GM23338 (cell line): Measurements from ENCODE around the gene DIP2C. TPM values are rescaled to one million over a fixed set of nuclear protein-coding genes. Genes with fewer than 3 reads are reported as not detected.

Experiments
- CREB1 ChIP-seq: fragments of 250-450 bp; sonication (Bioruptor Pico); IDR thresholded peaks from 2 replicates; pipeline ENCODE4 v1.5.0; 2020; ENCODE audit warnings: low read depth, mild to moderate bottlenecking, moderate library complexity
- CTCF ChIP-seq, 2 experiments: fragments of 200-600 bp in 1 of 2; sonication (generic) in 1 of 2; conservative IDR thresholded peaks; 2 replicates each; pipeline versions ENCODE4 v1.5.1 to v1.6.1; 2016 to 2017; ENCODE audit warnings: antibody characterized with exemption in 2 of 2, low read depth in 2 of 2, mild to moderate bottlenecking in 2 of 2, moderate library complexity in 1 of 2
- EZH2 ChIP-seq: fragments of 200-600 bp; sonication (generic); IDR thresholded peaks from one replicate; pipeline ENCODE4 v1.8.0; 2017; ENCODE audit warnings: antibody characterized with exemption, mild to moderate bottlenecking, low read depth; ENCODE audit not compliant: unreplicated experiment
- JUNB ChIP-seq: IDR thresholded peaks from one replicate; pipeline ENCODE4 v1.6.1; 2016; ENCODE audit warnings: antibody characterized with exemption; ENCODE audit not compliant: unreplicated experiment
- POLR2AphosphoS5 ChIP-seq: IDR thresholded peaks from 2 replicates; pipeline ENCODE4 v1.6.1; 2016; ENCODE audit warnings: antibody characterized with exemption, low read depth
- STAT1 ChIP-seq: IDR thresholded peaks from one replicate; pipeline ENCODE4 v1.6.1; 2016; ENCODE audit warnings: antibody characterized with exemption; ENCODE audit not compliant: unreplicated experiment
- ZNF114 ChIP-seq: fragments of 250-450 bp; sonication (Bioruptor Pico); IDR thresholded peaks from 2 replicates; pipeline ENCODE4 v1.5.0; 2020; ENCODE audit warnings: mild to moderate bottlenecking, moderate library complexity
- ZNF462 ChIP-seq: fragments of 250-450 bp; sonication (Bioruptor Pico); IDR thresholded peaks from 2 replicates; pipeline ENCODE4 v1.5.0; 2020; ENCODE audit warnings: mild to moderate bottlenecking, moderate library complexity
- polyA plus RNA-seq: library from polyadenylated mRNA; unstranded; fragments of >200 nt; fragmentation: Nextera tagmentation; extraction: Ambion mirVana; gene quantifications from 2 replicates; pipeline ENCODE4 v1.2.1, GENCODE V29; 2016
- total RNA-seq: library from RNA; depleted of rRNA; stranded (reverse); fragments of >200 nt; shearing (Covaris generic); gene quantifications from 2 replicates; pipeline ENCODE4 v1.2.3, GENCODE V29; 2014

DIP2C gene
- total and polyA plus RNA-seq, 2 experiments from 2014 or later, result 5.1 to 7.7 TPM

GRCh38 chr10:339038-339391, 350.5 kb downstream of the DIP2C start (continued):
- no peak for TF ChIP-seq ZNF462 (CRISPR knock-in tag)
- no peak for TF ChIP-seq STAT1
- TF ChIP-seq POLR2AphosphoS5, result no peak
- TF ChIP-seq CREB1 (CRISPR knock-in tag), result no peak
- TF ChIP-seq ZNF114 (CRISPR knock-in tag), result no peak
- TF ChIP-seq EZH2, result no peak
- no peak for TF ChIP-seq CTCF (conservative IDR thresholded peaks at IDR 0.05; ENCODE audit: low read depth in 2 of 2)
- TF ChIP-seq JUNB, result no peak
